GM19397 (cell line): Measurements from ENCODE around the gene CDC14B.
A peak's percentile ranks its signal among the peaks of the same experiment; 100 is the strongest.

Source experiments
- ATAC-seq: cut with Tn5 transposase; IDR thresholded peaks from one replicate; pipeline ENCODE4 v1.9.1; 2021; ENCODE audit warnings: mild to moderate bottlenecking, moderate library complexity; ENCODE audit not compliant: unreplicated experiment

Gene CDC14B

DNA sequence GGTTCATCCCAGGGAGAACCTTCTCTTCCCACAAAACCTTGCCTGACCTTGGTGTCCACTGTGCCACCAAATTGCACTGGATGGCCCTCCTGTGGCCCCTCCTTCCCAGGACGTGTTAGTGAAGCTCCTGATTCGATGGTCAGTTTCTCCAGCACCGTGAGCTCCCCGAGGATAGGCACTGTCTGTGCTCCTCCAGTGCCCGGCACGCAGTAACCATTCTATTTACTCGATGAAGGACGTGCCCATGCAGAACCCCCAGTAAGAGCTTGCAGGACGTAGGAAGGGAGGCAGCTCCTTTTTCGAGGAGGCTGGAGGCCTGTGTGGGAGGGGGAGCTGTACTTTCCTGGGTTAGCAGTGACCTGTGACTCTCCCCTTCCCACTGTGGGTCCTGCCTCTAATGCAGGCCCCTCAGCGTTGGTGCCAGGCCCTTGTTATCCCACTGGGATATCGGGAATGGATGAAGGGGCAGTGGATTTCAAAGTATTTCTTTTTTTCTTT is 130.1 kb downstream of the CDC14B start:
- ATAC-seq, result no peak

DNA sequence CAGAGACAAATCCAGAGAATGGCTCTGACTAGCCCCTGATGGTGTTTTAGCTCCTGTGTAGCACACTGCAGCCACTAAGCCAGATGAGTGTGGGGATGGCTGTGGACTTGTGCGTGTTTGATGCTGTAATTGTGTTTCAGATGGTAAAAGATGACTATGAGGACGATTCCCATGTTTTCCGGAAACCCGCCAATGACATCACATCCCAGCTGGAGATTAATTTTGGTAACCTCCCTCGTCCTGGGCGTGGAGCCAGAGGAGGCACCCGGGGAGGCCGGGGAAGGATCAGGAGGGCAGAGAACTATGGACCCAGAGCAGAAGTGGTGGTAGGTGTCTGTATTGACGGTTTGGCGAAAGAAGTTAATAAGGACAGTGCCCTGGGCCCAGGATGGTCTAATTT is 131.7 kb downstream of the CDC14B start:
- no peak for ATAC-seq

DNA sequence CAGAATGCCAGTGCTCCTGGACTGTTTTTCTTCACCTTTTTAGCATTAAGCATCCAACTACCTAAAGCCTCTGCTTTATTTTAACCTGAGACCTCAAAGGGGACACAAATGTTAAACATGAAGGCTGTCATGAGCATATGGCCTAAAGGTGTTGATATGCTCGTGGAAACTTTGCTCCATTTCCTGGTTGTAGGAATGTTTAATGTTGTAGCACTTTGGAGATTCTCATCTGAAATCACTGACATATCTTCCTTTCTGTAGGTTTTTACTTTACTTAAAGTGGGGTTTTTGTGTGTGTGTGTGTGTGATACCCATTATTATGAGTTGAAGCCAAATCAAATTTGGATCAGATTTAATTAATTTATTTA is 132.6 kb downstream of the CDC14B start:
- ATAC-seq, result no peak

DNA sequence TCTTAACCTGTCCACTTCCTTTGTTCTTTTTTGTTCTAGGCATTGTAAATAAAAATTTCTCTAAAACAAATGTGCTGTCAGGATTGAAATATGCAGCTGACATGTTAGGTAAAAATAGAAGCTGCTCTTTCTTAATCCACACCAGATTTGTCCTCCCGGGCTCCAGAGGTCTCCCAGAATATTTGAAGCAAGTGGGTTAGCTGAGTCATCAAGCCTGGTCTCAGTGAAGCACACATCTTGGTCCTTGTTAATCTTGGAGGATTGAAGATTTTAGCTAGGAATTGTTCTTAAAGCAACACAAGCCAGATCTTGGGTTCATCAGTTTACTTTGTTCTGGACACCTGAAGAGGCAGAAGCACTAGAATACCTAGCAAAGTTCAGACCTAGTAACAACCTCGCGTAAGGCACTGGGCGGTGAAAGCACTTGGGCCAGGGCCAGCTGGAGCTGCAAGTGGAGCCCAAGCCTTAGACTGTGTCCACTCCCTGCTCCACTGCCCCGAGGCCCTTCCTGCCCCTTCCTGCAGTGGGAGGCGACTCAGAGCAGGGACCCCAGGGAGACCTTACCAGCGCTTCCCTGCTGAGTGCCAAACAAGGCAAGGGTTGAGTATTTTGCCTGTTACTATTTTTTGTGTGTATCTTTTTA is 133.1 kb downstream of the CDC14B start:
- ATAC-seq, result no peak

DNA sequence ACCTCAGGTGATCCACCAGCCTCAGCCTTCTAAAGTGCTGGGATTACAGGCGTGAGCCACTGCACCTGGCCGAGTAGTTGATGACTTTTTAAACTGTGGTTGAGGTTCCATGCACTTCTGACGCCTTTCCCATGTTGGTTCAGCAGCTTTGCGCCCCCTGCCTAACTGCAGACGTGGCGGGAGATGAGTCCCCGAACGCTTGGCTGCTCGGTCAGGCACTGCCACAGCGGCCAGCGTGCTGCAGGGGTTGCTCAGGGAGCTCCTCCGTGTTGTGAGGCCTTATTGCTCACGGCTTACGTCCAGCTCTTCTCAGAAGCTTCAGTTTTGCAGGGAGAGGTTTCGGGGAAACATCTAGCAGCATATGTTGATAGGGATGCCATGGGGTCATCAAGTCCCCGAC is 134.4 kb downstream of the CDC14B start:
- ATAC-seq, result no peak

DNA sequence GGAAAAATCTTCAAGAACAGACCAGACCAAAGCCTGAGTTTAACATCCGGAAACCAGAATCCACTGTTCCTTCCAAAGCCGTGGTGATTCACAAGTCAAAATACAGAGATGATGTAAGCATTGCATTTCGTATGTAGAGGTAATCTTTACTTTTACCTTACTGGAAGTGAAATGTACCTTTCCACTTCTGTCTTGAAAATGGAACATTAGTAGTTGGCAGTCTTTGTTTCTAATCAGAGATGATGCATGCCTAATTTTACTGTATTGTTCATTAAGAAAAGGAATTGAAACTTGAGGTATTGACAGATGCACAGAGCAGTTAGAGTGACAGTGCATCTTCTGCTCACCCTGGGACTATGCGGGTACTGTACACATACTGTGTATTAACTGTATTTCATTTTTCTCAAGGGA is 135.1 kb downstream of the CDC14B start:
- ATAC-seq, result peak; percentile 93

DNA sequence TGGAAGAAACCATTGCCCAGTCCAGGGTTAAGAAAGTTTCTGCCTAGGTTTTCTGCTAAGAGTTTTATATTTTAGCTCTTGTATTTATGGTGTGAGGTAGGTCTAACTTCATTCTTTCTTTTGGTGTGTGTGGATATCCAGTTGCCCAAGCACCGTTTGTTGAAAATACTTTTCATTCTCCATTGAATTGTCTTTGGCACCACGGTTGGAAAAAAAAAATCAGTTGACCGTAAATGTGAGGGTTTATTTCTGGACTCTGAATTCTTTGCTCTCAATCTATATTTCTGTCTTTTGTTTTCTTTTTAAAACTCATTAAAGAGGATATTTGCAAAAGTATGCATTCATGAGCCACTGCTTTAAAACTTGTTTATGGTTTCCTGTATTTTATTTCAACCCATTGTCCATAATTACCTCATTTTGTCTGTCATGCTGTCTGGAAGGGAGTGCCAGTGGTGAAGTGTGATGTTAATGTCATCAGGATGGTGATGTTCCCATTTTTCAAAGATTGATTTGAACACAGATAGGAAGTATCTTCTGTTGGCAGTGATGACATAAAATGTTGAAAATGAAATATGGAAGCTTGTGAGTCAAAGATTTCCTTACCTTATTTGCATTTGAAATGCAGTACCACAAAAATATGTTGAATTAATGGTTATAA is 135.8 kb downstream of the CDC14B start:
- no peak for ATAC-seq

DNA sequence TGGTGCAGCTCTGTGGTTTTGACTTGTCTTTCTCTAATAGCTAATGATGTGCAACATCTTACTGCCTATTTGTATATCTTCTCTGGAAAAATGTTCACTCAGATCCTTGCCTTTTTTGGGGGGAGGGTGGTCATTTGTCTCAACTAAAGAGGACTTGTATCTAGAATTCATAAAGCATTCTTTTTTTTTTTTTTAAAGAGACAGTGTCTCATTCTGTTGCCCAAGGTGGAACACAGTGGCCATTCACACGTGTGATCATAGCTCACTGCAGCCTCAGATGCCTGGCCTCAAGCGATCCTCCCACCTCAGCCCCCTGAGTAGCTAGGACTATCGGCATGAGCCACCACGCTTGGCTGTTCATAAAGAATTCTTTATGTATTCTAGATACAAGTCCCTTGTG is 136.4 kb downstream of the CDC14B start:
- ATAC-seq, result no peak

DNA sequence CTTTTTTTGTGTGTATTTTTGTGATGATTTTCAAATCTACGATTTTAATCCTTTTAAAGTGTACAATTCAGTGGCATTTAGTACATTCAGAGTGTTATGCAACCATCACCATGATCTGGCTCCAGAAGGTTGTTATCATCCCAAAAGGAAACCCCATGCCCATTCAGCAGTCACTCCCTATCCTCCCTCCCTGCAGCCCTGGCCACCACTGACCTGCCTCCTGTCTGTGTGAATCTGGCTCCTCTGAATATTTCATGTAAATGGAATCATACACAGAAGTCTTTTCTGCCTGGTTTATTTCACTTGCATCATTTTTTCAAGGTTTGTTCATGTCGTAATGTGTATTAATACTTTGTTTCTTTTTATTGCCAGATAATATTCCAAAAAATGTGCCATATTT is 137.2 kb downstream of the CDC14B start:
- ATAC-seq, result no peak

DNA sequence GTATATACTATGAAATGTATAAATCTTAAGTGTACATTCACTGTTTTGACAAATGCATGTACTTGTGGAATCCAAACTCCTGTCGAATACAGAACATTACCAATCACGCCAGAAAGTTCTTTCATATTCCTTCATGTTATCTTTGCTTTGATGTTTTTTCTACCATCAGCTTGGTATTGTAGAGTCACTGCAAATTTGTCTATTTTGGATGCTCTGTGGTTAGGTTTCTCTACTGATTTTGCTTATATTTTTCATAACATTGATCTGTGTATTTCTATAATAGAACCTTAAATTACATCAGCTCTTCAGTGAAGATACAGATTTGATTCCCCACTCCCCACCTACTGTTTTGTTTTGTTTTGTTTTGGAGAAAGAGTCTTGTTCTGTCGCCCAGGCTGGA is 138.9 kb downstream of the CDC14B start:
- ATAC-seq, result no peak

DNA sequence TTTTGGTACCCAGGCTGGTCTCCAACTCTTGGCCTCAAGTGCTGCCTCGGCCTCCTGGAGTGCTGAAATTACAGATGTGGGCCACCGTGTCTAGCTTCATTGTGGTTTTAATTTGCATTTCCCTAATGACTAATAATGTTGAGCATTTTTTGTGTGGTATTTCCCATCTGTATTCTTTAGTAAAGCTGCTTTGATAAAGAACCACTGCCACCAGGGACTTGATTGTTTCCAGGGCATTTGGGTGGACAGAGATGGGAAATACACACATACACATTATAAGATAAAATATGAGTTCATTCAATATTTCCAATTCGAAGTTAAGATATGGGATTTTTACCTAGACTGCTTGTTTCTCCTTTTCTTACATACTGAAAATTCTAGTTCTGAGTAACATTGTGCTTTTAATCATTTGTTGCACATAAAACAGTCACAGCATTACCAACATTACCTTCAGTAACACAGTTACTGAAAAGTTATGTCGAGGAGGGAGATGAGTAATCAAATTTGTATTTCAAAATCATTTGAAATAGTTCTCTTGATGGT is 140.7 kb downstream of the CDC14B start:
- ATAC-seq, result peak; percentile 73

DNA sequence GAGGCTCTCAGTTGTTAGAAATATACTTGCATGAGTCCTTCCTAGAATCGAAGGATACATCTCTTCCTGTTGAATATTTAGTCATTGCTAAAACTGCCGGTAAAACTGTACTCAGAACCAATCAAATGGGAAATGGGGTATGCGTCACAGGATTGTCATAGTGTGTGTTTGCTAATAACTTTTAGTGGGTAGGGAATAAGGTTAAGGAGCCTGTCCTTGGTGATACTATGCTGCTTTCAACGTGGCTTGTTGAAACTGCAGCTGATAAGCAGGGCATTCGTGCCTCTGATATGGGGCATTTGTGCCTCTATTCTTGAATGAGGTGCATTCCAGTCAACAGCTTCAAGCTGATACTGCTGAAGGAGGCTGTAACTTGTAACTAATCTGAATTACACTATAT is 143.1 kb downstream of the CDC14B start:
- no peak for ATAC-seq

DNA sequence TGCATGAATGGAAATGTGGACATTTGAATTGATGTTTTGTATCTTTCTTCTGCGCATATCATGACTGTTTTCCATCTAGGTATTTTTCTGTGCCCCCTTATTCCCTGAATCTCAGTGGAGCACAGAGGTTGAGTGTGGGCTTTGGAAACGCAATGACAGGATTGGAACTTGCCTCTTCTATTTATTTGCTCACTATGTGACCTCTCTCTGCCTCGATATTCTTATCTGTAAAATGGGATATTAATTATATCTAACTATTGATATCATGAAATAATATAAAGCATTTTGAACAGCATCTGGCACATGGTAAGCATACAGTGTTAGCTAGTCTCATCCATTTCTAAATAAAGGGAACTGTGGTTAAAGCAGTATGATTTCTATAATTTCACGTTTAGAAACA is 143.6 kb downstream of the CDC14B start:
- no peak for ATAC-seq

DNA sequence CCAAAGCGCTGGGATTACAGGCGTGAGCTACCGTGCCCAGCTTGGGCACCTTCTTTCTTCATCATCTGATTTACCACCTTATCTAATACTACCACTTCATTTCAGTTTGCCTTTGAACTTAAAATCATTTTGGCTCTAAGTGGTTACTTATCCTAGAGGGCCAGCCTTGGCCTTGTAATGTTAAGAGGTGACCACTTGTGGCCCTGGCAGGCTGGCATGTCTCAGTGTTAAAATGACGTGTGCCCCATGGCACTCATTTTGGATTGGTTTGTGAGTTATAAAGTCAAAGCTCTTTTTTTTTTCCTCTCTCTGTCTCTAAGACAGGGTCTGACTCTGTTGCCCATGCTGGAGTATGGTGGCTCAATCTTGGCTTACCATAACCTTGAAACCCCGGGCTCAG is 151.9 kb downstream of the CDC14B start:
- no peak for ATAC-seq

DNA sequence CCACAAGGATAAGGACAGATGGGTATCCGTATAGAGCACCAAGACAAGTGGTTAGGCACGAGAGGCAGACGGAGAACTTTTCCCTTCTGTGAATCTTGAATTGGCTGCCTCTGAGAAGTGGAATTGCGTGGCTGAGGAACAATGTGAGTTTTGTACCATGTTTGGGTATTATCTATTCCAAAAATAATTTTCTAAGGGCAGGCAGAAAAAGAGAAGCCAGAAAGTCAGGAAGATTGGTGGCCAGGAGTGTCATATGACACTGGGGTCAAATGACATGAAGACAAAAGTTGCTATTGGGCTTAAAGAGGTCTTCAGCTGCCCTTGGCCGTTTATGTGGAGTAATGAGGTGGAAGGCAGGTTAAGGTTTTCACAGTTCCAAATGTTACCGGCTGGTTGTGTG is 155.2 kb downstream of the CDC14B start:
- ATAC-seq, result no peak

DNA sequence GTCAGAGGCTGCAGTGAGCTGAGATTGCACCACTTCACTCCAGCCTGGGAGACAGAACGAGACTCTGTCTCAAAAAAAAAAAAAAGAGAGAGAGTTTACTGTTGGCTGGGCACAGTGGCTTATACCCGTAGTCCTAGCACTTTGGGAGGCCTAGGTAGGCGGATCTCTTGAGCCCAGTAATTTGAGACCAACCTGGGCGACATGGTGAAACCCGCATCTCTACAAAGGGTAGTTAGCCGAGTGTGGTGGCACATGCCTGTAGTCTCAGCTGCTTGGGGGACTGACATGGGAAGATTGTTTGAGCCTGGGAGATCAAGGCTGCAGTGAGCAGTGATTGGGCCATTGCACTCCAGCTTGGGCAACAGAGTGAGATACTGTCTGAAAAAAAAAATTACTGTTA is 157.1 kb downstream of the CDC14B start:
- no peak for ATAC-seq

DNA sequence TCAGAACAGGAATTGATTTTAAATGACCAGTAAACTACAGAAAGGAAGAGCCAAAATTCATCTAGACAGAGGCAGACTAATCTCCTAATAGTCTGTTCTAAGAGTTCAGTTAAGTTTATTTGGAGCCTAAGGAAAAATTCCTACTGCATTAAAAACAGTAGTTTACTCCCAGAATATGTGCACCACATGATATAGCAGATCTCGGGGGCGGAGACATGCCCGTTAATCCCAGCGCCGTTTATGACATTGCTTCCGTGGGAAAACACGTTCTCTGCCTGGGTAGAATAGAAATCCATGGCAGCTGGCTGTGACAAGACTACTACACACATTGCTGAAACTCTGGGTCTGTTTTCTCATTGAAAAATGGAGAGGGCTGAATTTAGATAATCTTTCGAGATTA is 158.3 kb downstream of the CDC14B start:
- ATAC-seq, result no peak

DNA sequence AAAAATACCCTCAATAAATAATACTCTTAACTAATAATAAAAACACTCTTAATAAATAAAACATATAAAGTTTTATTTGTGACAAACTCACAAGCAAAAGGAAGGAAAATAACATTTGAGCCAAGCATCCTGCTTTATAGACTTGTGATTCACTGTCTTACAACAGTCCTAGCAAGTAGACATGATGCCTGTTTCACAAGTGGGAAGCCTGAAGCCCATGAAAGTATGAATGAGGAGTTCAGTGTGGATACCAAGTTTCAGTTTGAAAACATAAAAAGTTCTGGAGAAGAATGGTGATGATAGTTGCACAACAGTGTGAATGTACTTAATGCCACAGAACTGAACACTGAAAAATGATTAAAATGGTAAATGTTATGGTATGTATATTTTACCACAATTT is 158.8 kb downstream of the CDC14B start:
- ATAC-seq, result no peak

DNA sequence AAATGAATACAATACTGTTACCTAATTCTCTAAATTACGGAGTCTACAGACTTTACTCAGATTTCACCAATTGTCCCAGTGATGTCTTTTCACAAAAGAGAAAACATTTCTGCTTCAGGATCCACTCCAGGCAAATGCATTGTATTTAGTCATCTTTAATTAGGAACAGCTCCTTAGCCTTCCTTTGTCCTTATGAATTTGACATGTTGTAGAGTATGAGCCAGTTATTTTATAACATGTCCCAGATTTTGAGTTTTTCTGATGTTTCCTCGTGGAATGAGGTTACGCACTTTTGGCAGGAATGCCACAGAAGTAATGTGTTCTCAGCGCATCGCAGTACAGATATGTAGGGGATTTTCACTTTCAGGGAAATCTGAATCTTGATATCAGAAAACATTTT is 159.2 kb downstream of the CDC14B start:
- ATAC-seq, result no peak

DNA sequence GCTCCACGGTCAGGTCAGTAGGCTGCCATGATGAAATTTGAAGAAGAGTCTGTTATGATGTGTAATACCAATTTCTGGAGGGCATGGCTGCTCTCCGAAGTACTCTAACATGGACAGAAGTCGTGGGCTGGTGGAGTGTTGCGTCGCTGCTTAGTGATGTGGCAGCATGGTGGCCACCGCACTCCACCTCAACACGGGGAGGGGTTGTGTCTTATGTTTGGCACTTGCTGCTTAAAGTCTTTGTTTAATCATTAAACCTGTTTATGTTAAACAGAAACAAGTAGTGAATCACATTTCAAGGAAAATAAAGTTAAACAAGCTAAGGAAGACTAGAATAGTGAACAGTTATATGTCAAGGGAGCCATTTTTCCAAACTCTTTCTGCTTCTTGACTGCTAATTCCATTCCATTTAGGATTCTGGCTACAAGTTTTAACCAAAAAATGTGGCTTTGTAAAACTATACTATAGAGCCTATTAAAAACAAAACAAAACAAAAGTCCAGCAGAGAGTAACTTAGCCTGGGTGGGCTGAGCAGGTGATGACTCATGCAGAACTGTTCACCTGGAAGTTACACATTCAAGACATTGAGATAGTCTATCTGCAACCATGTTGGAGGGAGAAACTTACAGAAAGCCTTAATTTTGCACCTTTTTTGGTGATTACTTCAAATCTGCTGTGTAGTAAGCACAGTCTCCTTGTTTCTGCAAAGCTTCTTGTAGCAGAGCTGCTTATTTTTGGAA is 160.2 kb downstream of the CDC14B start:
- ATAC-seq, result no peak

DNA sequence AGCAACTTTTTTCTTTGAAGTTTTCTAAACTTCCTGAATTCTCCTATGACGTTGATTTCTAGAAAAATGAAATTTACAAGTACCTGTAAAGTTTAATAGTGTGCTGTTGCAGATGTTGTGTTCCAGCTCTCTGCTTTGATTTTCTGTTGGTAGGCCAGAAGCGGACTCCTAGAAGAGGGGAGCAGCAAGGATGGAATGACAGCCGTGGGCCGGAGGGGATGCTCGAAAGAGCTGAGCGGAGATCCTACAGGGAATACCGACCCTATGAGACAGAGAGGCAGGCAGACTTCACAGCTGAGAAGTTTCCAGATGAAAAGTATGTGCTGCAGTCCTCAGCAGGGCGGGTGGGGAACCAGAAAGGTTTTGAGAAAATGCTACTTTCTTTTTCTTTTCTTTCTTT is 161.4 kb downstream of the CDC14B start:
- no peak for ATAC-seq

DNA sequence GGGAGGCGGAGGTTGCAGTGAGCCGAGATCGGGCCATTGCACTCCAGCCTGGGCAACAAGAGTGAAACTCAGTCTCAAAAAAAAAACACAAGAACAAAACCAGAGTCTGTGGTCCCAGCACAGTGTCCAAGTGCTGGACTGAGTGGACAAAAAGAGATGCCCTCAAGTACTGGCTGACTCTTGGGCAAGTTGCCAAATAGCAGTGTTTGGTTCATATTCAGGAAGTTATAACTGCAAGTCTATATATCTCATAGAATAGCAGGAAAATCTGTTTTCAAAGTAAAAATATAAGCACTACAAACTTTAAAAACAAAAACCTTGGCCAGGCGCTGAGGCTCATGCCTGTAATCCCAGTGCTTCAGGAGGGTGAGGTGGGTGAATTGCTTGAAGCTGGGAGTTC is 162.4 kb downstream of the CDC14B start:
- ATAC-seq, result no peak
